SK-N-SH treated with all-trans-retinoic acid at 6 μM for 48 hours (cell line): Measurements from ENCODE around the gene HDAC5.

Experiments used
- ATAC-seq: fragments of 200-7000 bp; cut with Tn5 transposase; 3 replicates; pipeline ENCODE4 v1.9.1; 2020; ENCODE audit warnings: mild to moderate bottlenecking, moderate library complexity
- ARNTL ChIP-seq: fragments of 450-650 bp; formaldehyde crosslinking; IDR thresholded peaks from 2 replicates; pipeline ENCODE4 v1.5.0; 2020; ENCODE audit warnings: low read depth, mild to moderate bottlenecking, moderate library complexity, borderline replicate concordance
- CSDC2 ChIP-seq: fragments of 250-450 bp; sonication (Bioruptor Pico); IDR thresholded peaks from 2 replicates; pipeline ENCODE4 v1.5.0; 2020; ENCODE audit warnings: mild to moderate bottlenecking, moderate library complexity
- ESRRG ChIP-seq: fragments of 250-450 bp; sonication (Bioruptor Pico); IDR thresholded peaks from 2 replicates; pipeline ENCODE4 v1.6.1; 2021; ENCODE audit warnings: mild to moderate bottlenecking
- GLIS3 ChIP-seq: fragments of 250-450 bp; sonication (Bioruptor Pico); IDR thresholded peaks from 2 replicates; pipeline ENCODE4 v1.5.0; 2020; ENCODE audit warnings: mild to moderate bottlenecking, moderate library complexity
- ISL1 ChIP-seq: fragments of 250-450 bp; sonication (Bioruptor Pico); IDR thresholded peaks from 2 replicates; pipeline ENCODE4 v2.1.2; 2022; ENCODE audit warnings: mild to moderate bottlenecking, moderate library complexity
- OSR1 ChIP-seq: fragments of 250-450 bp; sonication (Bioruptor Pico); IDR thresholded peaks from 2 replicates; pipeline ENCODE4 v1.8.0; 2022; ENCODE audit warnings: moderate library complexity, mild to moderate bottlenecking, inconsistent platforms
- PATZ1 ChIP-seq: fragments of 250-450 bp; sonication (Bioruptor Pico); IDR thresholded peaks from 2 replicates; pipeline ENCODE4 v1.8.0; 2020; ENCODE audit warnings: mild to moderate bottlenecking, moderate library complexity, borderline replicate concordance
- POU6F1 ChIP-seq: fragments of 250-450 bp; sonication (Bioruptor Pico); IDR thresholded peaks from 2 replicates; pipeline ENCODE4 v1.8.0; 2021; ENCODE audit warnings: low read depth, mild to moderate bottlenecking, moderate library complexity, borderline replicate concordance
- PPARA ChIP-seq: fragments of 250-450 bp; sonication (Bioruptor Pico); IDR thresholded peaks from 2 replicates; pipeline ENCODE4 v1.5.0; 2020; ENCODE audit warnings: mild to moderate bottlenecking, borderline replicate concordance
- RARB ChIP-seq: fragments of 250-450 bp; sonication (Bioruptor Pico); IDR thresholded peaks from 2 replicates; pipeline ENCODE4 v1.8.0; 2021; ENCODE audit warnings: mild to moderate bottlenecking, moderate library complexity
- TCF4 ChIP-seq: fragments of 250-450 bp; sonication (Bioruptor Pico); IDR thresholded peaks from 2 replicates; pipeline ENCODE4 v1.8.0; 2021; ENCODE audit warnings: mild to moderate bottlenecking, moderate library complexity, borderline replicate concordance
- ZC3H10 ChIP-seq: fragments of 250-450 bp; sonication (Bioruptor Pico); IDR thresholded peaks from 2 replicates; pipeline ENCODE4 v1.5.1; 2021; ENCODE audit warnings: mild to moderate bottlenecking, moderate library complexity
- ZFP3 ChIP-seq: fragments of 250-450 bp; sonication (Bioruptor Pico); IDR thresholded peaks from 2 replicates; pipeline ENCODE4 v1.5.0; 2020; ENCODE audit warnings: mild to moderate bottlenecking, moderate library complexity
- ZFP30 ChIP-seq: fragments of 450-650 bp; formaldehyde crosslinking; IDR thresholded peaks from 2 replicates; pipeline ENCODE4 v1.5.0; 2022; ENCODE audit warnings: mild to moderate bottlenecking, moderate library complexity
- ZNF565 ChIP-seq: fragments of 450-650 bp; formaldehyde crosslinking; conservative IDR thresholded peaks from 2 replicates; pipeline ENCODE4 v1.5.0; 2020; ENCODE audit warnings: low read depth, mild to moderate bottlenecking, moderate library complexity
- ZNF70 ChIP-seq: fragments of 450-650 bp; formaldehyde crosslinking; IDR thresholded peaks from 2 replicates; pipeline ENCODE4 v1.5.0; 2020; ENCODE audit warnings: mild to moderate bottlenecking, moderate library complexity
- TF ChIP-seq, protein P1 (sequence below): fragments of 250-450 bp; sonication (Bioruptor Pico); IDR thresholded peaks from 2 replicates; pipeline ENCODE4 v1.5.0; 2020; ENCODE audit warnings: mild to moderate bottlenecking, moderate library complexity
- TF ChIP-seq, protein P2 (sequence below): fragments of 250-450 bp; sonication (Bioruptor Pico); IDR thresholded peaks from 2 replicates; pipeline ENCODE4 v1.5.1; 2020; ENCODE audit warnings: low read depth, mild to moderate bottlenecking, moderate library complexity
- TF ChIP-seq, protein P3 (sequence below): fragments of 250-450 bp; sonication (Bioruptor Pico); IDR thresholded peaks from 2 replicates; pipeline ENCODE4 v1.5.1; 2021; ENCODE audit warnings: mild to moderate bottlenecking, moderate library complexity

Gene HDAC5

DNA sequence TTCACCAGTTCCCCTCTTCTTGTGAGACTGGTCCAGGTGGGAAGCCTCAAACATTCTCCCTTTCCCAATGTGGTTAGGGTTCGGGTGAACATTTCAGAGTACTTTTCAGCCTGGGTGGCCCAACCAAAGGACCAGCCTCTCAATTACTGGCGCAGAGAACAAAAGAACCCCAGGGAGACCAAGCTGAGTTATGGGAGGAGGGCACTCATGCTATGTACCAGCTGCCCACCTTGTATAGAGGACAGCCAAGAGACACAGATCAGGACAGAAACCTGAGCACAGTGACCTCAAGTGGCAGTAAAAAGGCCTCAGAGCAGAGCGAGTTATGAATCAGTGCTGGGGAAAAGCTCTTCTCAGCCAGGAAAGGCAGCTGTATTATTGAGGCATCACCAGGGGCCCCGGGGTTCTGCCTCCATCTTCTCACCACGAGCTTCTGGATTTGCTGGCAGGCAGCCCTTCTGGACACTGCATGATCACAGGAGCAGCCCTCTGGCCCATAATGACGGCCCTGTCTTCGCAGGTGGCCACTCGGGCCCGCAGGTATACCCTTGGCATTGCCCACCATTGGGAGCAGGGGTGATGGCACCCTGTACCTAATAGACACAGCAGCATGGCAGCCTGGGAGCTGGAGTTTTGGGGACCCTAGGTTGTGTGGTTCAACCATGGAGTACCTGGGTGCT is 49.1 kb downstream of the HDAC5 start:
- no peak for TF ChIP-seq ESRRG (CRISPR knock-in tag)
- TF ChIP-seq ZC3H10 (CRISPR knock-in tag), result no peak
- ATAC-seq, result no peak

DNA sequence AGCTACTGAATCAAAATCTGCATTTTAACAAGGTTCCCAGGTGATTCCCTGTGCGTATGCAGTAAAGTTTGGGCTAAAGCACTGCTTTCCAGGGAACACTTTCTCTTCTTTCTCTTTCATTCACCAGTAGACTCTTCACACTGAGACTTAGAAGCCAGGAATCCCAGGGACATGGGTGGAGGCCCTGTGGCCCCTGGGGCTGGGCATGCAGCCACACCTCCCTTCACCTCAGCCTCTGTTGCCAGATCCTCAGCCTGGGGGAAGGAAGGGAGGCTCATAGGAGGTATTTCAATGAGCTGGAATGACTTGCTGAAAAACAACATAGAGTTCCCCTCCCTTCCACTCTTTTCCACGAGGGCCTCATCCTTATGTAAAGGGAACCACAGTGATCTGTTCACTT is 51.7 kb downstream of the HDAC5 start:
- no peak for ATAC-seq
- TF ChIP-seq OSR1 (no peak), GLIS3 (no peak), ZFP3 (CRISPR knock-in tag) (no peak), RARB (CRISPR knock-in tag) (no peak), ZFP30 (CRISPR knock-in tag) (no peak), ZNF70 (no peak), CSDC2 (CRISPR knock-in tag) (no peak), PPARA (no peak), ARNTL (CRISPR knock-in tag) (no peak), ISL1 (CRISPR knock-in tag) (no peak)
- TF ChIP-seq, protein P1, sequence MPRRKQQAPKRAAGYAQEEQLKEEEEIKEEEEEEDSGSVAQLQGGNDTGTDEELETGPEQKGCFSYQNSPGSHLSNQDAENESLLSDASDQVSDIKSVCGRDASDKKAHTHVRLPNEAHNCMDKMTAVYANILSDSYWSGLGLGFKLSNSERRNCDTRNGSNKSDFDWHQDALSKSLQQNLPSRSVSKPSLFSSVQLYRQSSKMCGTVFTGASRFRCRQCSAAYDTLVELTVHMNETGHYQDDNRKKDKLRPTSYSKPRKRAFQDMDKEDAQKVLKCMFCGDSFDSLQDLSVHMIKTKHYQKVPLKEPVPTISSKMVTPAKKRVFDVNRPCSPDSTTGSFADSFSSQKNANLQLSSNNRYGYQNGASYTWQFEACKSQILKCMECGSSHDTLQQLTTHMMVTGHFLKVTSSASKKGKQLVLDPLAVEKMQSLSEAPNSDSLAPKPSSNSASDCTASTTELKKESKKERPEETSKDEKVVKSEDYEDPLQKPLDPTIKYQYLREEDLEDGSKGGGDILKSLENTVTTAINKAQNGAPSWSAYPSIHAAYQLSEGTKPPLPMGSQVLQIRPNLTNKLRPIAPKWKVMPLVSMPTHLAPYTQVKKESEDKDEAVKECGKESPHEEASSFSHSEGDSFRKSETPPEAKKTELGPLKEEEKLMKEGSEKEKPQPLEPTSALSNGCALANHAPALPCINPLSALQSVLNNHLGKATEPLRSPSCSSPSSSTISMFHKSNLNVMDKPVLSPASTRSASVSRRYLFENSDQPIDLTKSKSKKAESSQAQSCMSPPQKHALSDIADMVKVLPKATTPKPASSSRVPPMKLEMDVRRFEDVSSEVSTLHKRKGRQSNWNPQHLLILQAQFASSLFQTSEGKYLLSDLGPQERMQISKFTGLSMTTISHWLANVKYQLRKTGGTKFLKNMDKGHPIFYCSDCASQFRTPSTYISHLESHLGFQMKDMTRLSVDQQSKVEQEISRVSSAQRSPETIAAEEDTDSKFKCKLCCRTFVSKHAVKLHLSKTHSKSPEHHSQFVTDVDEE, result no peak

GRCh38 chr17:44071198-44071520 is 52.3 kb downstream of the HDAC5 start:
- TF ChIP-seq RARB (CRISPR knock-in tag), result no peak
- no peak for TF ChIP-seq ZFP30 (CRISPR knock-in tag)
- TF ChIP-seq ISL1 (CRISPR knock-in tag), result no peak
- 0 out of 2 replicates have a peak, but pooled peaks have one; percentile 1 for TF ChIP-seq TCF4
- TF ChIP-seq, protein P2, sequence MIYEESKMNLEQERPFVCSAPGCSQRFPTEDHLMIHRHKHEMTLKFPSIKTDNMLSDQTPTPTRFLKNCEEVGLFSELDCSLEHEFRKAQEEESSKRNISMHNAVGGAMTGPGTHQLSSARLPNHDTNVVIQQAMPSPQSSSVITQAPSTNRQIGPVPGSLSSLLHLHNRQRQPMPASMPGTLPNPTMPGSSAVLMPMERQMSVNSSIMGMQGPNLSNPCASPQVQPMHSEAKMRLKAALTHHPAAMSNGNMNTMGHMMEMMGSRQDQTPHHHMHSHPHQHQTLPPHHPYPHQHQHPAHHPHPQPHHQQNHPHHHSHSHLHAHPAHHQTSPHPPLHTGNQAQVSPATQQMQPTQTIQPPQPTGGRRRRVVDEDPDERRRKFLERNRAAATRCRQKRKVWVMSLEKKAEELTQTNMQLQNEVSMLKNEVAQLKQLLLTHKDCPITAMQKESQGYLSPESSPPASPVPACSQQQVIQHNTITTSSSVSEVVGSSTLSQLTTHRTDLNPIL (CRISPR knock-in tag), result no peak
- TF ChIP-seq ARNTL (CRISPR knock-in tag), result no peak
- no peak for TF ChIP-seq ZC3H10 (CRISPR knock-in tag)
- no peak for ATAC-seq

DNA sequence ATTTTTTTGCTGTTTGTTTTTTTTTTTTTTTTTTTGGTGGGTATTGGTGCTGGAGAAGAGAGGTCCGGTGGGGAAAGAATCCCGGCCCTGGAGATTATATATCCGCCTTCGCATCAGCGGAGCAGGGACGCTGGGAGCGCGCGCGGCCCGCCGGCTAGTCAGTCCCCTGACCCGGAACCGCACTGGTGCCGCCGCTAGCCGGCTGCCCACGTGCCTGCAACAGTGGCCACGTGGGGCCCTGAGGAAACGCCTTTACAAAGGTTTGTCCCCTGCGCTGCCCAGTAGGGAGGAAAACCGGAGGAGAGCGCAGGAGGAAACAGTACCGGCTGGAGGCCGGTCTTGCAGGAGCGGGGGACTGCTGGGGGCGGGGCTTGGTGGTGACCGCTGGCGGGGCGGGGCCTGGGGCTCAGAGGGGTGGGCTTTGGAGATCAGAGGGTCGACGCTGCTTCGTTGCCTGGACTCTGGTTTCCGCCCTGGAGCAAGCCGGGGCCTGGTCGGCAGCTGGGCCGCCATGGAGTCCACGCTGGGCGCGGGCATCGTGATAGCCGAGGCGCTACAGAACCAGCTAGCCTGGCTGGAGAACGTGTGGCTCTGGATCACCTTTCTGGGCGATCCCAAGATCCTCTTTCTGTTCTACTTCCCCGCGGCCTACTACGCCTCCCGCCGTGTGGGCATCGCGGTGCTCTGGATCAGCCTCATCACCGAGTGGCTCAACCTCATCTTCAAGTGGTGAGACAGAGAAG is 52.8 kb downstream of the HDAC5 start, which contains the start of gene G6PC3:
Gene G6PC3 (plus strand): TSS at position 281 of the 743 bp plus-strand sequence. CDS start 231 bp downstream, at position 512.
- ATAC-seq, result peak; percentile 90
- TF ChIP-seq ISL1 (CRISPR knock-in tag) (no peak), TCF4 (0 out of 2 replicates have a peak, but pooled peaks have one; percentile 16), RARB (CRISPR knock-in tag) (no peak), ARNTL (CRISPR knock-in tag) (0 out of 2 replicates have a peak, but pooled peaks have one; percentile 63), POU6F1 (CRISPR knock-in tag) (no peak), ZNF565 (CRISPR knock-in tag) (no peak), ZC3H10 (CRISPR knock-in tag) (no peak), PATZ1 (CRISPR knock-in tag) (no peak), ESRRG (CRISPR knock-in tag) (no peak), ZFP3 (CRISPR knock-in tag) (peak; percentile 35; the same call in 1 of the 2 replicates), ZNF70 (no peak)
- TF ChIP-seq, protein P1, result no peak
- TF ChIP-seq, protein P3, sequence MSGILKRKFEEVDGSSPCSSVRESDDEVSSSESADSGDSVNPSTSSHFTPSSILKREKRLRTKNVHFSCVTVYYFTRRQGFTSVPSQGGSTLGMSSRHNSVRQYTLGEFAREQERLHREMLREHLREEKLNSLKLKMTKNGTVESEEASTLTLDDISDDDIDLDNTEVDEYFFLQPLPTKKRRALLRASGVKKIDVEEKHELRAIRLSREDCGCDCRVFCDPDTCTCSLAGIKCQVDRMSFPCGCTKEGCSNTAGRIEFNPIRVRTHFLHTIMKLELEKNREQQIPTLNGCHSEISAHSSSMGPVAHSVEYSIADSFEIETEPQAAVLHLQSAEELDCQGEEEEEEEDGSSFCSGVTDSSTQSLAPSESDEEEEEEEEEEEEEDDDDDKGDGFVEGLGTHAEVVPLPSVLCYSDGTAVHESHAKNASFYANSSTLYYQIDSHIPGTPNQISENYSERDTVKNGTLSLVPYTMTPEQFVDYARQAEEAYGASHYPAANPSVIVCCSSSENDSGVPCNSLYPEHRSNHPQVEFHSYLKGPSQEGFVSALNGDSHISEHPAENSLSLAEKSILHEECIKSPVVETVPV (CRISPR knock-in tag), result no peak
